ENCODE results near the gene BCL11B.

BCL11B gene

GRCh38 chr14:99271951-99272631, at the start of gene BCL11B:
TSS of gene BCL11B (minus strand) at chr14:99272197. CDS start at chr14:99271218, 979 bp downstream.
- peak; percentile 49 for TF ChIP-seq CTCF (IDR thresholded peaks at IDR 0.05; ENCODE audit: low read length, missing control alignments)
- peak within 1 kb of the TSS; percentile 58 for H3K4me3 ChIP-seq (replicated peaks; ENCODE audit: low read depth, low read length)
- DNase-seq (ENCODE audit: low read depth): peak; percentile 87

- H3K4me3 ChIP-seq (replicated peaks; ENCODE audit: low read depth, low read length): no peak overlapping the region
- no peak for TF ChIP-seq CTCF (IDR thresholded peaks at IDR 0.05; ENCODE audit: low read length, missing control alignments)
- no peak for DNase-seq (ENCODE audit: low read depth)
Measured at GRCh38 chr14:99321236-99321925, 49.4 kb upstream of the BCL11B start.

GRCh38 chr14:99320621-99321235, 48.7 kb upstream of the BCL11B start:
- TF ChIP-seq CTCF (IDR thresholded peaks at IDR 0.05; ENCODE audit: low read length, missing control alignments): no peak

GRCh38 chr14:99320105-99320572, 48.1 kb upstream of the BCL11B start:
- H3K4me3 ChIP-seq (replicated peaks; ENCODE audit: low read depth, low read length): no peak overlapping the region
- DNase-seq (ENCODE audit: low read depth): peak; percentile 22
- TF ChIP-seq CTCF (IDR thresholded peaks at IDR 0.05; ENCODE audit: low read length, missing control alignments): peak; percentile 67

More at GRCh38 chr14:99320621-99321235, 48.7 kb upstream of the BCL11B start:
- H3K4me3 ChIP-seq (replicated peaks; ENCODE audit: low read depth, low read length): no peak overlapping the region
- no peak for DNase-seq (ENCODE audit: low read depth)

- H3K4me3 ChIP-seq (replicated peaks; ENCODE audit: low read depth, low read length): no peak overlapping the region
- no peak for TF ChIP-seq CTCF (IDR thresholded peaks at IDR 0.05; ENCODE audit: low read length, missing control alignments)
Measured at GRCh38 chr14:99318959-99319295, 46.9 kb upstream of the BCL11B start.

GRCh38 chr14:99318091-99318958, 46.3 kb upstream of the BCL11B start:
- TF ChIP-seq CTCF (IDR thresholded peaks at IDR 0.05; ENCODE audit: low read length, missing control alignments): no peak
- H3K4me3 ChIP-seq (replicated peaks; ENCODE audit: low read depth, low read length): no peak overlapping the region

More at GRCh38 chr14:99318959-99319295, 46.9 kb upstream of the BCL11B start:
- DNase-seq (ENCODE audit: low read depth): no peak

More at GRCh38 chr14:99318091-99318958, 46.3 kb upstream of the BCL11B start:
- no peak for DNase-seq (ENCODE audit: low read depth)
